Measurements from ENCODE around the gene NR3C1.
A peak's percentile ranks its signal among the peaks of the same experiment; 100 is the strongest.

NR3C1 gene

DNA sequence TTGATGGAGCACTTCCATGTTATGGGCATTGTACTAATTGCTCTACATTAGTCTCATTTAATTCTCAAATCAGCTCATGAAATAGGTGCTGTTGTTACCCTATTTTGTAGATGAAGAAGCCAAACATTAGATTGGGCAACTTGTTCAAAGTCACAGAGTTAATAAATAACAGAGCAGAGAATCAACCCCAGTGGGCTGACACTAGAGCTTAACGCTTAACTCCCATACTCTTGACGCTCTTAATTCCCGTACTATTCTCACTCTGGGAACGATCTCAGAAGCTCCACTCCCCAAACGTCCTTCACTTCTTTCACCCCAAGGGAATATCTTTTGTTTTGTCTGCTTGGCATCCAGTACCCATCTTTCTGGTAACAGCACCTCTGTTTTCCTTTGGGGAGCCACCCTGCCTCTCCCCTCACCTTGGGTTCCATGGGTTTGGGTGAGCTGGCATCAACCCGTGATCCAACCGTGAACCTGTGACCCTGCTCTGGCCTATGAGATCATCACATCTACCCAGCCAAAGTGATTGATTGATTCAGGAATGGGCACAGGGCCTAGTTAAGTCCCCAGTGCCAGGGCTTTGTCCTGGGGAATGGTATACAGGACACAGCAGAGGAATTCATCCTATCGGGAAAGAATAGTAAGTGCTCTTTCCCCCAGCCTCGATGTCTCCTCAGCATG is 169.2 kb downstream of the NR3C1 start:
- peak overlapping the region; percentile 32 for H4K8ac ChIP-seq (ENCODE audit: low read length)
- H3K4me2 ChIP-seq (ENCODE audit: low read length, poor library complexity, severe bottlenecking): no peak overlapping the region
- H2BK15ac ChIP-seq (ENCODE audit: low read depth, poor library complexity, severe bottlenecking): no peak overlapping the region
- H3K79me1 ChIP-seq (replicated peaks; ENCODE audit: low read length, poor library complexity, severe bottlenecking): no peaks in the 10 kb centered on the region
- H3K4me1 ChIP-seq (ENCODE audit: control insufficient read depth, insufficient read depth, low read depth, low read length): peaks cover 17% of the 10 kb centered on the region
- no peak overlapping the region for H3K27ac ChIP-seq (ENCODE audit: low read length, poor library complexity, severe bottlenecking)
- no peaks in the 10 kb centered on the region for H3K27me3 ChIP-seq (ENCODE audit: control insufficient read depth in 1 of 2, insufficient read depth in 1 of 2, low read length in 2 of 2)
- no peaks in the 10 kb centered on the region for H3K9me3 ChIP-seq (ENCODE audit: control insufficient read depth, low read length)
- H3K14ac ChIP-seq (ENCODE audit: low read length in 2 of 2): no peak overlapping the region
- no peak overlapping the region for H3K4me3 ChIP-seq (ENCODE audit: insufficient read depth in 1 of 2, low read depth in 1 of 2, low read length in 2 of 2)
- H3K9ac ChIP-seq (ENCODE audit: low read length): peak overlapping the region; percentile 67
- no peak overlapping the region for H2AFZ ChIP-seq (ENCODE audit: low read depth, low read length)
- no peaks in the 10 kb centered on the region for H3K36me3 ChIP-seq (ENCODE audit: control insufficient read depth in 1 of 2, insufficient read depth in 2 of 2, low read depth in 1 of 2, low read length in 2 of 2)
- H4K91ac ChIP-seq (ENCODE audit: low read length): no peak overlapping the region
- no peak overlapping the region for H2BK5ac ChIP-seq (ENCODE audit: low read depth, low read length, poor library complexity, severe bottlenecking)
- H3K18ac ChIP-seq (ENCODE audit: low read depth in 1 of 2, low read length in 2 of 2): peak overlapping the region in 1 of 2 experiments; percentile 41
- no peak overlapping the region for H3K23ac ChIP-seq (ENCODE audit: low read length in 2 of 2)
- 93% methylated on average over 5 of the region's 9 CpGs for WGBS
- H3K4ac ChIP-seq (ENCODE audit: low read depth in 1 of 2, low read length in 2 of 2): no peak overlapping the region
- DNase-seq: no peak
- peak overlapping the region; percentile 61 for H2AK5ac ChIP-seq (ENCODE audit: low read length, severe bottlenecking)
- no peak overlapping the region for H2BK12ac ChIP-seq (ENCODE audit: low read length in 2 of 2)
- no peak overlapping the region for H2BK120ac ChIP-seq (ENCODE audit: low read depth, low read length)

DNA sequence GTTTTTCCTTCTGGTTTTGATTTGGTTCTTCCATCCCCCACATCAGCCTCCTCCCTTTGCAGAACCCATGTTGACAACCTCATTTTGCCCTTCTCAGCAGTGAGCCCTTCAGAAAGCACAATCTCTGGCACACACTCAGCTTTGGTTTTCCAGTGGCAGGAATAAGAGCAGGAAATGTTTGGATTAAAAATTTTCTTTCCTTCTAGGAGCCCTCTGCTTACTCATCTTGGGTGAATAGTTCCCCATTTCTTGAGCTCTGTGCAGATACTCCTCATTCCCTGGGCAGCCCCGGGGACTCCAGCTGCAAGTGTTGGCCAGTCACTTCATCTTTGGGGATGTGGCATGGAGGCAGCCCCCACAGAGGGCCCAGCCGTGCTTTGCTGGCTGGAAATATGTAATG is 170.5 kb downstream of the NR3C1 start:
- no peak overlapping the region for H2BK15ac ChIP-seq (ENCODE audit: low read depth, poor library complexity, severe bottlenecking)
- 98% methylated on average over 2 of the region's 2 CpGs for WGBS
- H2BK120ac ChIP-seq (ENCODE audit: low read depth, low read length): no peak overlapping the region
- H3K27me3 ChIP-seq (ENCODE audit: control insufficient read depth in 1 of 2, insufficient read depth in 1 of 2, low read length in 2 of 2): no peaks in the 10 kb centered on the region
- no peak overlapping the region for H3K4me3 ChIP-seq (ENCODE audit: insufficient read depth in 1 of 2, low read depth in 1 of 2, low read length in 2 of 2)
- no peak for DNase-seq
- H2BK5ac ChIP-seq (ENCODE audit: low read depth, low read length, poor library complexity, severe bottlenecking): no peak overlapping the region
- no peak overlapping the region for H4K8ac ChIP-seq (ENCODE audit: low read length)
- H3K4me1 ChIP-seq (ENCODE audit: control insufficient read depth, insufficient read depth, low read depth, low read length): peaks cover 17% of the 10 kb centered on the region
- H3K27ac ChIP-seq (ENCODE audit: low read length, poor library complexity, severe bottlenecking): no peak overlapping the region
- H3K23ac ChIP-seq (ENCODE audit: low read length in 2 of 2): no peak overlapping the region
- no peak overlapping the region for H2AK5ac ChIP-seq (ENCODE audit: low read length, severe bottlenecking)
- H3K18ac ChIP-seq (ENCODE audit: low read depth in 1 of 2, low read length in 2 of 2): no peak overlapping the region
- no peak overlapping the region for H4K91ac ChIP-seq (ENCODE audit: low read length)
- no peak overlapping the region for H3K4me2 ChIP-seq (ENCODE audit: low read length, poor library complexity, severe bottlenecking)
- H3K9ac ChIP-seq (ENCODE audit: low read length): no peak overlapping the region
- H3K4ac ChIP-seq (ENCODE audit: low read depth in 1 of 2, low read length in 2 of 2): no peak overlapping the region
- H2BK12ac ChIP-seq (ENCODE audit: low read length in 2 of 2): peak overlapping the region in 1 of 2 experiments; percentile 76
- peak overlapping the region in 1 of 2 experiments; percentile 45 for H3K14ac ChIP-seq (ENCODE audit: low read length in 2 of 2)
- no peaks in the 10 kb centered on the region for H3K79me1 ChIP-seq (replicated peaks; ENCODE audit: low read length, poor library complexity, severe bottlenecking)
- H3K36me3 ChIP-seq (ENCODE audit: control insufficient read depth in 1 of 2, insufficient read depth in 2 of 2, low read depth in 1 of 2, low read length in 2 of 2): no peaks in the 10 kb centered on the region
- no peaks in the 10 kb centered on the region for H3K9me3 ChIP-seq (ENCODE audit: control insufficient read depth, low read length)
- H2AFZ ChIP-seq (ENCODE audit: low read depth, low read length): no peak overlapping the region

DNA sequence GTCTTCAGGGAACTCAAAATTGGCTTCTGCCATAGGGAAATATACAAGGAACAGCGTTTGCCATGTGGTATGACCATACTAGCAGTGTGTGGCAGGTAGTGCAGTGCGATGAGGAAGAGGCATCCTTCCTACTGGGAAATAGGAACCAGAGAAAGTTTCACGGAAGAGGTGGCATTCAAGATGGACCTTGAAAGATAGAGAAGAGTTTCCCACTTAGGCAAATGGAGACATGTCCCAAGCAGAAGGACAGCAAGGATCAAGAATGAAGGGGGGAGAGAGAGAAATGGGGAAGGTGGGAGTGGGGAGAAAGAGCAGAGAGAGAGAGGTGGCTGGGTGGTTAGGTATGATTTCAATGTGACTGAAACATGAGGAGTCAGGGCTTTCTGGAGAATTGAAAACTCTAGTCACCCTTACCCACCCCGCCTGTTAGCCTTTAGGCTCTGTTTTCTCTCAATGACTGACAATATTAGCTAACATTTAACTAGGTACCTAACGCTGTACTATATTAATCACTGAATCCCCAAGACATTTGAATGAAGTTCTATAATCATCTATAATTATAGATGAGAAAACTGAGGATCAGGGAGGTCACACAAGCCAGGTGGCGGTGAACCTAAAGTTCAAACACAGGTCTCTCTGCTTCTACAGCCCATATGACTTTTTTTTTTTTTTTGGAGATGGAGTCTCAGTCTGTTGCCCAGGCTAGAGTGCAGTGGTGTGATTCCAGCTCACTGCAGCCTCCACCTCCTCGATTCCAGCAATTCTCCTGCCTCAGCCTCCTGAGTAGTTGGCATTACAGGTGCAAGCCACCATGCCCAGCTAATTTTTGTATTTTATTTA is 171.3 kb downstream of the NR3C1 start:
- 97% methylated on average over 3 of the region's 7 CpGs for WGBS

DNA sequence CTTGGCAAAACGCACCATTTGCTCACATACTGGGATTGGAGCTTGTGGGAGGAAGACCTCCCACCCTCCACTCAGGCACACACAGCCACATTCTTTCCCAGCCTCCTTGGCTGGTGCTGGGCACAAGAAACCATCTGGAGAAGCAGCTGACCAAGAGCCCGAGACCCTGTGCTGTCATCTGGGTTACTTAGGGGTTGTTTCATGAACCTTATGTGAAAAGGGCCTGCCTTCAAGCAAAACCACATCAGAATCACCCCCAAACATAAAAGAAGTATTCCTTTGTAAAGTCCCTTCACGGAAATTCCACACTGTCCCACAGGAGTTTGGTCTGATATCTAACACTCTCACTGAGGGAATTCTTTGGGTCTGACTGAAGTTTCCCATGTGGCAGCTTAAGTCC is 172.1 kb downstream of the NR3C1 start:
- Histone ChIP-seq H2AK5ac (ENCODE audit: low read length, severe bottlenecking) (no peak overlapping the region), H3K18ac (ENCODE audit: low read depth in 1 of 2, low read length in 2 of 2) (no peak overlapping the region), H3K4me1 (ENCODE audit: control insufficient read depth, insufficient read depth, low read depth, low read length) (peaks cover 17% of the 10 kb centered on the region), H3K4me2 (ENCODE audit: low read length, poor library complexity, severe bottlenecking) (no peak overlapping the region), H3K79me1 (replicated peaks; ENCODE audit: low read length, poor library complexity, severe bottlenecking) (no peaks in the 10 kb centered on the region), H3K23ac (ENCODE audit: low read length in 2 of 2) (no peak overlapping the region), H3K9ac (ENCODE audit: low read length) (no peak overlapping the region), H2BK15ac (ENCODE audit: low read depth, poor library complexity, severe bottlenecking) (no peak overlapping the region), H2AFZ (ENCODE audit: low read depth, low read length) (no peak overlapping the region), H4K8ac (ENCODE audit: low read length) (no peak overlapping the region), H2BK120ac (ENCODE audit: low read depth, low read length) (no peak overlapping the region), H4K91ac (ENCODE audit: low read length) (no peak overlapping the region), H2BK5ac (ENCODE audit: low read depth, low read length, poor library complexity, severe bottlenecking) (no peak overlapping the region), H3K36me3 (ENCODE audit: control insufficient read depth in 1 of 2, insufficient read depth in 2 of 2, low read depth in 1 of 2, low read length in 2 of 2) (no peaks in the 10 kb centered on the region), H3K9me3 (ENCODE audit: control insufficient read depth, low read length) (no peaks in the 10 kb centered on the region), H3K27ac (ENCODE audit: low read length, poor library complexity, severe bottlenecking) (no peak overlapping the region), H3K14ac (ENCODE audit: low read length in 2 of 2) (no peak overlapping the region), H2BK12ac (ENCODE audit: low read length in 2 of 2) (peak overlapping the region; percentile 11 to 90), H3K4me3 (ENCODE audit: insufficient read depth in 1 of 2, low read depth in 1 of 2, low read length in 2 of 2) (no peak overlapping the region), H3K27me3 (ENCODE audit: control insufficient read depth in 1 of 2, insufficient read depth in 1 of 2, low read length in 2 of 2) (no peaks in the 10 kb centered on the region), H3K4ac (ENCODE audit: low read depth in 1 of 2, low read length in 2 of 2) (no peak overlapping the region)
- WGBS: 70% methylated on average over 3 of the region's 3 CpGs
- DNase-seq: no peak

More for the DNA sequence above, 171.3 kb downstream of the NR3C1 start:
- no peak overlapping the region for H2BK5ac ChIP-seq (ENCODE audit: low read depth, low read length, poor library complexity, severe bottlenecking)
- no peak for DNase-seq
- H3K14ac ChIP-seq (ENCODE audit: low read length in 2 of 2): no peak overlapping the region
- H2BK12ac ChIP-seq (ENCODE audit: low read length in 2 of 2): peak overlapping the region; percentile 2 to 61
- no peaks in the 10 kb centered on the region for H3K27me3 ChIP-seq (ENCODE audit: control insufficient read depth in 1 of 2, insufficient read depth in 1 of 2, low read length in 2 of 2)
- H4K8ac ChIP-seq (ENCODE audit: low read length): no peak overlapping the region
- no peak overlapping the region for H3K4me2 ChIP-seq (ENCODE audit: low read length, poor library complexity, severe bottlenecking)
- H3K18ac ChIP-seq (ENCODE audit: low read depth in 1 of 2, low read length in 2 of 2): no peak overlapping the region
- H2AFZ ChIP-seq (ENCODE audit: low read depth, low read length): no peak overlapping the region
- H3K79me1 ChIP-seq (replicated peaks; ENCODE audit: low read length, poor library complexity, severe bottlenecking): no peaks in the 10 kb centered on the region
- H3K4ac ChIP-seq (ENCODE audit: low read depth in 1 of 2, low read length in 2 of 2): no peak overlapping the region
- H2BK120ac ChIP-seq (ENCODE audit: low read depth, low read length): no peak overlapping the region
- no peak overlapping the region for H3K27ac ChIP-seq (ENCODE audit: low read length, poor library complexity, severe bottlenecking)
- H3K4me1 ChIP-seq (ENCODE audit: control insufficient read depth, insufficient read depth, low read depth, low read length): peaks cover 17% of the 10 kb centered on the region
- no peak overlapping the region for H3K23ac ChIP-seq (ENCODE audit: low read length in 2 of 2)
- no peak overlapping the region for H2BK15ac ChIP-seq (ENCODE audit: low read depth, poor library complexity, severe bottlenecking)
- no peaks in the 10 kb centered on the region for H3K36me3 ChIP-seq (ENCODE audit: control insufficient read depth in 1 of 2, insufficient read depth in 2 of 2, low read depth in 1 of 2, low read length in 2 of 2)
- no peak overlapping the region for H3K9ac ChIP-seq (ENCODE audit: low read length)
- no peak overlapping the region for H3K4me3 ChIP-seq (ENCODE audit: insufficient read depth in 1 of 2, low read depth in 1 of 2, low read length in 2 of 2)
- H2AK5ac ChIP-seq (ENCODE audit: low read length, severe bottlenecking): no peak overlapping the region
- no peak overlapping the region for H4K91ac ChIP-seq (ENCODE audit: low read length)
- H3K9me3 ChIP-seq (ENCODE audit: control insufficient read depth, low read length): no peaks in the 10 kb centered on the region

Data from mesenchymal stem cell (in vitro differentiated cells and primary cell).